Liver (tissue), 9 donors: Measurements from ENCODE around the gene STK4. TPM values are rescaled to one million over a fixed set of nuclear protein-coding genes. Genes with fewer than 3 reads are reported as not detected.

Experiments used
- DNase-seq: peaks from one replicate; pipeline ENCODE4 v3.0.0-alpha.2; 2017; ENCODE audit warnings: low spot score
- H3K27ac ChIP-seq, 2 donors: one replicate each; pipeline ENCODE4 v1.7.0; 2013; ENCODE audit warnings: inconsistent platforms in 2 of 2, low read length in 2 of 2, control low read depth in 1 of 2, low read depth in 1 of 2, mild to moderate bottlenecking in 1 of 2
- H3K27me3 ChIP-seq, 4 donors: one replicate each; pipeline versions ENCODE4 v1.6.1 to v1.7.0; 2013; ENCODE audit warnings: low read length in 3 of 4, inconsistent platforms in 1 of 4, mild to moderate bottlenecking in 1 of 4, moderate library complexity in 1 of 4; ENCODE audit not compliant: control insufficient read depth in 4 of 4, insufficient read depth in 4 of 4
- H3K36me3 ChIP-seq, 4 donors: one replicate each; pipeline versions ENCODE4 v1.6.1 to v1.7.0; 2013; ENCODE audit warnings: low read length in 3 of 4, mild to moderate bottlenecking in 3 of 4, low read depth in 1 of 4, moderate library complexity in 1 of 4; ENCODE audit not compliant: control insufficient read depth in 4 of 4, insufficient read depth in 3 of 4
- H3K4me1 ChIP-seq, 4 donors: one replicate each; pipeline versions ENCODE4 v1.6.1 to v1.7.0; 2013; ENCODE audit warnings: low read length in 3 of 4, mild to moderate bottlenecking in 3 of 4, moderate library complexity in 1 of 4; ENCODE audit not compliant: control insufficient read depth in 4 of 4, insufficient read depth in 4 of 4
- H3K4me3 ChIP-seq, 3 donors: one replicate each; pipeline versions ENCODE4 v1.6.1 to v1.7.0; 2013; ENCODE audit warnings: low read length in 3 of 3, control low read depth in 1 of 3, low read depth in 1 of 3, mild to moderate bottlenecking in 1 of 3
- H3K9ac ChIP-seq, 2 donors: one replicate each; pipeline ENCODE4 v1.7.0; 2013; ENCODE audit warnings: low read length in 2 of 2, mild to moderate bottlenecking in 2 of 2, moderate library complexity in 2 of 2, control low read depth in 1 of 2, low read depth in 1 of 2
- H3K9me3 ChIP-seq, 4 donors: one replicate each; pipeline versions ENCODE4 v1.6.1 to v1.7.0; 2013; ENCODE audit warnings: low read length in 3 of 4; ENCODE audit not compliant: control insufficient read depth in 4 of 4
- ATF3 ChIP-seq: IDR thresholded peaks from 2 replicates; pipeline ENCODE4 v1.6.1; 2016; ENCODE audit warnings: antibody characterized with exemption
- CTCF ChIP-seq: fragments of 150-350 bp; IDR thresholded peaks from 2 replicates; pipeline ENCODE4 v1.5.1; 2017; ENCODE audit warnings: improper control_type of control experiment, low read depth, low read length; ENCODE audit not compliant: missing input control
- EGR1 ChIP-seq, 2 donors: IDR thresholded peaks; 2 replicates each; pipeline ENCODE4 v1.6.1; 2016 to 2018; ENCODE audit warnings: antibody characterized with exemption in 2 of 2, low read depth in 2 of 2
- FOXA1 ChIP-seq: IDR thresholded peaks from 2 replicates; pipeline ENCODE4 v1.6.1; 2016; ENCODE audit warnings: antibody characterized with exemption
- FOXA2 ChIP-seq: IDR thresholded peaks from 2 replicates; pipeline ENCODE4 v1.6.1; 2016; ENCODE audit warnings: antibody characterized with exemption
- GABPA ChIP-seq, 2 donors: IDR thresholded peaks in 1 of 2; conservative IDR thresholded peaks in 1 of 2; 2 replicates each; pipeline ENCODE4 v1.6.1; 2016; ENCODE audit warnings: antibody characterized with exemption in 2 of 2, mild to moderate bottlenecking in 1 of 2, moderate library complexity in 1 of 2
- HNF4A ChIP-seq, 2 donors: conservative IDR thresholded peaks; 2 replicates each; pipeline ENCODE4 v1.6.1; 2016; ENCODE audit warnings: antibody characterized with exemption in 2 of 2, mild to moderate bottlenecking in 2 of 2
- HNF4G ChIP-seq: IDR thresholded peaks from 2 replicates; pipeline ENCODE4 v1.6.1; 2016; ENCODE audit warnings: antibody characterized with exemption
- JUND ChIP-seq, 2 donors: IDR thresholded peaks; 2 replicates each; pipeline ENCODE4 v1.6.1; 2016; ENCODE audit warnings: antibody characterized with exemption in 2 of 2
- MAX ChIP-seq: IDR thresholded peaks from 2 replicates; pipeline ENCODE4 v1.6.1; 2016; ENCODE audit warnings: antibody characterized with exemption
- NR2F2 ChIP-seq: IDR thresholded peaks from 2 replicates; pipeline ENCODE4 v1.6.1; 2016; ENCODE audit warnings: antibody characterized with exemption
- RAD21 ChIP-seq, 2 donors: IDR thresholded peaks; 2 replicates each; pipeline ENCODE4 v1.6.1; 2016; ENCODE audit warnings: antibody characterized with exemption in 2 of 2, mild to moderate bottlenecking in 2 of 2
- REST ChIP-seq: IDR thresholded peaks from 2 replicates; pipeline ENCODE4 v1.6.1; 2016; ENCODE audit warnings: antibody characterized with exemption, mild to moderate bottlenecking
- RXRA ChIP-seq, 2 donors: IDR thresholded peaks; 2 replicates each; pipeline ENCODE4 v1.6.1; 2017 to 2018; ENCODE audit warnings: antibody characterized with exemption in 2 of 2, mild to moderate bottlenecking in 1 of 2
- SP1 ChIP-seq: IDR thresholded peaks from 2 replicates; pipeline ENCODE4 v1.6.1; 2018; ENCODE audit warnings: antibody characterized with exemption, mild to moderate bottlenecking
- TAF1 ChIP-seq: conservative IDR thresholded peaks from 2 replicates; pipeline ENCODE4 v1.6.1; 2016; ENCODE audit warnings: antibody characterized with exemption, mild to moderate bottlenecking
- YY1 ChIP-seq: IDR thresholded peaks from 2 replicates; pipeline ENCODE4 v1.6.1; 2016; ENCODE audit warnings: antibody characterized with exemption, mild to moderate bottlenecking
- ZBTB33 ChIP-seq: IDR thresholded peaks from 2 replicates; pipeline ENCODE4 v1.6.1; 2016; ENCODE audit warnings: antibody characterized with exemption
- WGBS: extraction: QIAGEN DNeasy Blood & Tissue Kit; methylation state at CpG from one replicate; pipeline ENCODE4 v1.1.7; 2013; 5-methylcytosine and 5-hydroxymethylcytosine counted together
- polyA plus RNA-seq, 2 donors: library from polyadenylated mRNA; stranded (reverse) in 1 of 2; unstranded in 1 of 2; fragments of 200-250 nt in 1 of 2; fragments of >200 nt in 1 of 2; fragmentation: Nextera tagmentation in 1 of 2; extraction: Ambion mirVana in 1 of 2; gene quantifications; one replicate each; pipeline versions ENCODE4 v1.2.1 to v1.2.3, GENCODE V29; 2013 to 2015
- total RNA-seq, 2 donors: library from RNA; depleted of rRNA; stranded (reverse); fragments of >200 nt; gene quantifications; one replicate each; pipeline ENCODE4 v1.2.3, GENCODE V29; 2014
- donor health status: healthy.
- donor health status: healthy.
- donor health status: healthy.
- donor health status: healthy.
- donor health status: healthy.

STK4 gene
- total and polyA plus RNA-seq, 4 donors: 3.7 to 20.8 (median 13.9) TPM

- H3K4me1 ChIP-seq: peaks cover 6 to 12% (median 9%) of the 10 kb centered on the region in 4 donors
Measured at GRCh38 chr20:45094201-45094600, 127.9 kb downstream of the STK4 start.

GRCh38 chr20:45094864-45095574 is 128.7 kb downstream of the STK4 start:
- no peak for DNase-seq
- Histone ChIP-seq H3K4me1 (peaks cover 6 to 12% (median 9%) of the 10 kb centered on the region in 4 donors), H3K9ac (no peak overlapping the region), H3K9me3 (no peaks in the 10 kb centered on the region), H3K36me3 (no peaks in the 10 kb centered on the region), H3K4me3 (no peak overlapping the region), H3K27me3 (peaks cover 4 to 13% (median 8%) of the 10 kb centered on the region in 4 donors), H3K27ac (no peak overlapping the region)
- 91% methylated on average over 11 of the region's 11 CpGs for WGBS
- TF ChIP-seq RXRA (IDR thresholded peaks at IDR 0.05) (no peak), MAX (no peak), TAF1 (no peak), FOXA2 (no peak), HNF4A (conservative IDR thresholded peaks at IDR 0.05) (no peak), REST (no peak), SP1 (no peak), ZBTB33 (no peak), RAD21 (IDR thresholded peaks at IDR 0.05) (no peak), GABPA (IDR thresholded peaks at IDR 0.05 in 1 of 2, conservative IDR thresholded peaks at IDR 0.05 in 1 of 2) (no peak), EGR1 (IDR thresholded peaks at IDR 0.05; ENCODE audit: low read depth in 2 of 2) (no peak), ATF3 (no peak), JUND (IDR thresholded peaks at IDR 0.05) (no peak), NR2F2 (no peak), FOXA1 (no peak), YY1 (no peak), CTCF (no peak), HNF4G (no peak)

More at GRCh38 chr20:45094201-45094600, 127.9 kb downstream of the STK4 start:
- DNase-seq: no peak
- WGBS: 93% methylated on average over 2 of the region's 2 CpGs
- H3K27me3 ChIP-seq: peaks cover 4 to 13% (median 8%) of the 10 kb centered on the region in 4 donors
- H3K9ac ChIP-seq: no peak overlapping the region
- H3K9me3 ChIP-seq: no peaks in the 10 kb centered on the region
- no peak for TF ChIP-seq TAF1
- no peak overlapping the region for H3K27ac ChIP-seq
- H3K36me3 ChIP-seq: no peaks in the 10 kb centered on the region
- no peak overlapping the region for H3K4me3 ChIP-seq
